Right atrium auricular region (tissue), 2 donors: ENCODE data around the gene NXPH3. TPM values are rescaled to one million over a fixed set of nuclear protein-coding genes. Genes with fewer than 3 reads are reported as not detected.
"Not testable (repeated sequence)": the region's sequence is repeated elsewhere in the genome, so short reads cannot be mapped to it uniquely, and the experiment has no call there.

Source experiments
- DNase-seq: peaks from one replicate; pipeline ENCODE4 v3.0.0-alpha.2; 2019; ENCODE audit warnings: low spot score
- H3K27ac ChIP-seq, 2 donors: fragments of 200-600 bp; sonication (generic); 1 replicate in 1 of 2; 2 replicates in 1 of 2; pipeline ENCODE4 v1.5.1; 2016 to 2019
- H3K27me3 ChIP-seq, 2 donors: fragments of 200-600 bp; sonication (generic); one replicate each; pipeline versions ENCODE4 v1.5.1 to v1.6.0; 2017 to 2019
- H3K36me3 ChIP-seq: fragments of 200-600 bp; sonication (generic); one replicate; pipeline ENCODE4 v1.5.1; 2016
- H3K4me1 ChIP-seq, 2 donors: fragments of 200-600 bp; sonication (generic); one replicate each; pipeline versions ENCODE4 v1.5.1 to v1.6.0; 2017 to 2019
- H3K4me3 ChIP-seq, 2 donors: fragments of 200-600 bp; sonication (generic); 1 replicate in 1 of 2; 2 replicates in 1 of 2; pipeline ENCODE4 v1.5.1; 2017 to 2019; ENCODE audit warnings: mild to moderate bottlenecking in 1 of 2, moderate library complexity in 1 of 2
- H3K9me3 ChIP-seq, 2 donors: fragments of 200-600 bp; sonication (generic); one replicate each; pipeline ENCODE4 v1.5.1; 2019
- total RNA-seq, 2 donors: library from RNA; depleted of rRNA; stranded (reverse); fragments of >200 nt; gene quantifications; one replicate each; pipeline ENCODE4 v1.1.0, GENCODE V29; 2016
- TF ChIP-seq, protein P1 (sequence below), 2 donors: fragments of 200-600 bp; sonication (generic); IDR thresholded peaks; one replicate each; pipeline ENCODE4 v1.5.1; 2019; ENCODE audit warnings: antibody characterized with exemption in 2 of 2

Gene NXPH3
- total RNA-seq, 2 donors from 2014 or later, result 3.4 to 8.8 TPM

DNA sequence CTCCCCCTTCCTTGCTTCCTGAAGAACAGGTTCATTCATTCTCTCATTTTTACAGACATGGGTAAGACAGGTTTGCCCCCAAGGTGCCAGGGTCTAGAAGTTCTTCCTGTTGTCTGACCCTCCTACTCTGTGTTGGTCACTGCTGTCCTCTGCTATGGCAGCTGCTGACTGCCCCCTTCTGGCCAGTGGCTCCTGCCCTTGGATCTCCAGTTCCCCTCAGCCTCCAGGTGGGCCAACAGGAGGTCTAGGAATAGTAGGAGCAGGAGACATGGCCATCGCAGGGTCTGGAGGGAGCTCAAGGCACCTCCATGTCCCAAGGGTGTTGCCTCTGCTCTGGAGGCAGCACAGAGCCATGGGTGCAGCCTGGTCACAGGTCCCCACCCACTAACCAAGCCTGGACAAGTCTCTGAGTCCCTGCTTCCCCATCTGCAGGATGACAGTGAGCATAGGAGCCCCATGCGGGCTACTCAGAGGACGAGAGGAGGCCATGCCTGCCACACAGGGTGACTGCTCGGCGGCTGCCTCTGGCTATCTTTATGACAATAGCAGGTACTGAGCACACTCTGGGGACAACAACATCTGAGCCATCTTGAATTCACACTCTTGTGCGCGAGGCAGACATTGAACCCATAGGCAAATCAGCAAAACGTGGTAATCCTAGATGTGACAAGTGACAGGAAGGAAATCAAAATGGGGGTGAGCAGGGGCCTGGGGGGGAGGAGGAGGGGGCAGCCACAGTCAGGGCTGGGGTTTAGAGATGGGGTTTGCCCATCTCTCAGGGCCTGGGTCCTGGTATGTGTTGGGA, 27.0 kb upstream of the NXPH3 start:
- no peak for DNase-seq
- no peaks in the 10 kb centered on the region for H3K36me3 ChIP-seq
- H3K4me1 ChIP-seq, result peaks cover 0 to 7% of the 10 kb centered on the region in 2 donors
- no peak overlapping the region for H3K27ac ChIP-seq
- H3K27me3 ChIP-seq, result no peaks in the 10 kb centered on the region
- TF ChIP-seq, protein P1, sequence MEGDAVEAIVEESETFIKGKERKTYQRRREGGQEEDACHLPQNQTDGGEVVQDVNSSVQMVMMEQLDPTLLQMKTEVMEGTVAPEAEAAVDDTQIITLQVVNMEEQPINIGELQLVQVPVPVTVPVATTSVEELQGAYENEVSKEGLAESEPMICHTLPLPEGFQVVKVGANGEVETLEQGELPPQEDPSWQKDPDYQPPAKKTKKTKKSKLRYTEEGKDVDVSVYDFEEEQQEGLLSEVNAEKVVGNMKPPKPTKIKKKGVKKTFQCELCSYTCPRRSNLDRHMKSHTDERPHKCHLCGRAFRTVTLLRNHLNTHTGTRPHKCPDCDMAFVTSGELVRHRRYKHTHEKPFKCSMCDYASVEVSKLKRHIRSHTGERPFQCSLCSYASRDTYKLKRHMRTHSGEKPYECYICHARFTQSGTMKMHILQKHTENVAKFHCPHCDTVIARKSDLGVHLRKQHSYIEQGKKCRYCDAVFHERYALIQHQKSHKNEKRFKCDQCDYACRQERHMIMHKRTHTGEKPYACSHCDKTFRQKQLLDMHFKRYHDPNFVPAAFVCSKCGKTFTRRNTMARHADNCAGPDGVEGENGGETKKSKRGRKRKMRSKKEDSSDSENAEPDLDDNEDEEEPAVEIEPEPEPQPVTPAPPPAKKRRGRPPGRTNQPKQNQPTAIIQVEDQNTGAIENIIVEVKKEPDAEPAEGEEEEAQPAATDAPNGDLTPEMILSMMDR (IDR thresholded peaks at IDR 0.05), result peak; percentile 35 to 71
- no peaks in the 10 kb centered on the region for H3K9me3 ChIP-seq
- no peak overlapping the region for H3K4me3 ChIP-seq

DNA sequence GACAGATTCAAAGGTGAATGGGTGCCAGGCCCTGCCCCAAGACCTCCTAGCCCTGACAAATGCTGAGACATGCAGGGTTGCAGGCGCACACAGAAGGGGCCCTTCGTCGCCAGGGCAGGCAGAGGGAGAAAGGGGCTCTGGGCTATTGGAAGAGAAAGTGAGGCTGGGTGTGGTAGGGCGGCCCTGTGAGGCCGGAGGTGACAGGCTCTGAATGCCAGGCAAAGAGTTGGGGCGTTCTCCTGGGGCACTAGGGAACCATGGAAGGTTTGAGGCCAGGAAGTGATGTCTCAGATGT, 26.4 kb upstream of the NXPH3 start:
- H3K27ac ChIP-seq, result no peak overlapping the region
- TF ChIP-seq, protein P1 (IDR thresholded peaks at IDR 0.05), result no peak
- H3K9me3 ChIP-seq, result no peaks in the 10 kb centered on the region
- H3K4me3 ChIP-seq, result no peak overlapping the region
- H3K27me3 ChIP-seq, result no peaks in the 10 kb centered on the region
- H3K4me1 ChIP-seq, result peaks cover 0 to 7% of the 10 kb centered on the region in 2 donors
- no peak for DNase-seq
- H3K36me3 ChIP-seq, result no peaks in the 10 kb centered on the region

DNA sequence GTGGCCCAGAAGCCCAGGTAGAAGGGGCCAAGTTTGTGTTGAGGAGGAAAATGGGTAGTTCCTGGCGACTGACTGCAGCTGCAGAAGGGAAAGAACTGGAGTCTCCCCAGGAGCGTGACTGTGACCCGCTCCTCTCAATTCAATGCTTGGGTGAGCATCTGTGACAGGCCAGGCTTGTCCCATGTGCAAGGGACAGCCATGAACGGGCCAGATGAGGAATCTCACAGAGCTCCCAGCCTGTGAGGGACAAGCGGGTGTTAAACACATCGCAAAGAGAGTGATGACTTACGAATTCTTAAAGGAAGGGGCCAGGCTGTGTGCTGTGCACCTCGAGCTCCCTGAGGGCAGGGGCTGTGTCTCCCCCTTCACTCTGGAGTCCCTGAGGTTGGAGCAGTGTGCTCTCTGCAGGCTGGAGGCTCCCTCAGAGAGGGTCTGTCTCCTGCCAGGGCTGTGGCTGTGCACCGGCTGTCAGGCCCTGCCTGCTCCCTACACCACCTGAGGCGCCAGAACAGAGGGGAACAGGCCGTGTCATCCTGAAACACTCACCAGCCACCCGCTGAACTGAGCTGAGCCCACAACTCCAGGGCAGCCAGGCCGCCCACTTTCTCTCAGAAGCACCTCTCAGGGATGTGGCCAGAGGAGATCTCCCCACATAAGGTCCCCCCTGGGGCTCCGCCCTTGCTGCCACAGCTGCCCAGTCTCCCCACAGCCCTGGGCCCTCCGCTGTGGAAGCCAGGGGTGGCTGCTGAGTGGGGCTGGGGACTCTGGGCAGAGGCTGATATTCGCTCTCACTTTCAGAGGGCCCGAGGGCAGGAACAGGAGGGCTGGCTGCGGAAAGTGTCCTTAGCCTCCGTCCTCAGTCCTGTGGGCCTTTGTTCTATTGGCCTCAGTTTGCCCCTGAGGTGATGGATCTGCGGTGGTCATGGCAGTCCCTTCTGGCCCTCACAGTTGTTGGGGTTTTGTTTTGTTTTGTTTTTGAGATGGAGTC, 25.7 kb upstream of the NXPH3 start:
- H3K27me3 ChIP-seq, result no peaks in the 10 kb centered on the region
- peaks cover 0 to 7% of the 10 kb centered on the region in 2 donors for H3K4me1 ChIP-seq
- no peaks in the 10 kb centered on the region for H3K9me3 ChIP-seq
- TF ChIP-seq, protein P1 (IDR thresholded peaks at IDR 0.05), result no peak
- no peak overlapping the region for H3K4me3 ChIP-seq
- no peaks in the 10 kb centered on the region for H3K36me3 ChIP-seq
- DNase-seq, result no peak
- H3K27ac ChIP-seq, result no peak overlapping the region

DNA sequence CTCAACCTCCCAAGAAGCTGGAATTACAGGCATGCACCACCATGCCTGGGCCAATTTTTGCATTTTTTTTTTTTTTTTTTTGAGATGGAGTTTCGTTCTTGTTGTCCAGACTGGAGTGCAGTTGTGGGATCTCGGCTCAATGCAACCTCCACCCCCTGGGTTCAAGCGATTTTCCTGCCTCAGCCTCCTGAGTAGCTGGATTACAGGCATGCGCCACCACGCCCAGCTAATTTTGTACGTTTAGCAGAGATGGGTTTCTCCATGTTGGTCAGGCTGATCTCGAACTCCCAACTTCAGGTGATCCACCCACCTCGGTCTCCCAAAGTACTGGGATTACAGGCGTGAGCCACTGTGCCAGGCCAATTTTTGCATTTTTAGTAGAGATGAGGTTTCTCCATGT, 24.9 kb upstream of the NXPH3 start:
- not testable (repeated sequence) for H3K4me1 ChIP-seq, H3K27ac ChIP-seq, H3K9me3 ChIP-seq, H3K27me3 ChIP-seq, H3K36me3 ChIP-seq, DNase-seq, H3K4me3 ChIP-seq

DNA sequence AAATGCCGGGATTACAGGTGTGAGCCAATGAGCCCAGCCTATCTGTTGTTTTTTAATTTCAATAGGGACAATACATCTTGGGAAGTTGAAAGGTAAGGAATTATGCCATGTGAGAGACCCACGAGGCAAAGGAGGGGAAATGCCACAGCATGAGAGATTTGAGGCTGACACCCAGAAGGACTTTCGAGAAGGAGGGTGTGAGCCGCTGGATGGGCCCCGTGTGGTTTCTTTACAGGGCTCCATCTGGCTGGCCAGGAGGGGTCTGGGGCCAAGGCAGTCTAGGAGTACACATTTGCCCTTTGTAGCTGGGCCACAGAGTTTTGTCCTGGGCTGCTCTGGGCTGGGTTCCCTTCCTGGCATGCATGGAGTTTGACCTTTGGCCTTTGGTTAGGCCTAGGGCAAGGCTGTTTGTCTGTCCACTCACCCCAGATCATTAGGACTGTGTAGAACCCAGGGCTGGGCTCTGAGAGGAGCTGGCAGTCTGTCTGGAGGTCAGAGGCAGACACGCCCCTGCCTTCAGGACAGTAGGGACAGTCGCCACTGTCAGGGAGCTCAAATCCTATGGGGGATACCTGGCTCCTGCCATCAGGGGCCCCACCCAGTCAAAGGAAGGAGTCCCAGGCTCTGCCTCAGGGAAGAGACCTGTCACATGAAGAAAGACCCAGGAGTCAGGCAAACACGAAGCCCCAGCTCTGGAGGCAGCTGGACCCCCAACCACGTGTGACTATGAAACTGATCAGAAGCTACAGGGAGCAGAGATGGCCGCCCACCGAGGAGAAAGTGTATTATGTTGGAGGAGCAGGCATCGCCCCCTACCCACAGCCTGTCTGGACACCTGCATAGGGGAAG, 24.2 kb upstream of the NXPH3 start:
- Histone ChIP-seq H3K4me1 (peaks cover 0 to 13% of the 10 kb centered on the region in 2 donors), H3K27ac (no peak overlapping the region), H3K9me3 (no peaks in the 10 kb centered on the region), H3K36me3 (no peaks in the 10 kb centered on the region), H3K27me3 (no peaks in the 10 kb centered on the region), H3K4me3 (no peak overlapping the region)
- TF ChIP-seq, protein P1 (IDR thresholded peaks at IDR 0.05), result no peak
- DNase-seq, result no peak
